A673 (cell line): Measurements from ENCODE around the gene FLVCR2. TPM values are rescaled to one million over a fixed set of nuclear protein-coding genes. Genes with fewer than 3 reads are reported as not detected.

Experiments used
- BruUV-seq: library from RNA; stranded (reverse); fragments of 400-500 nt; replicated peaks from 2 replicates; lab custom pipeline; 2021; lab: Mats Ljungman, UMichigan
- CTCF ChIA-PET: fragments of 300-600 bp; sonication (Branson Sonifier 250); formaldehyde crosslinking; loops from one replicate; lab custom pipeline; 2022; ENCODE audit warnings: antibody characterized with exemption; lab: Charles Lee
- POLR2A ChIA-PET: fragments of 300-600 bp; sonication (Branson Sonifier 250); formaldehyde crosslinking; loops from one replicate; lab custom pipeline; 2022; ENCODE audit warnings: antibody characterized with exemption; ENCODE audit not compliant: low non-redundant PET; lab: Charles Lee
- DNase-seq: peaks from one replicate; pipeline ENCODE4 v3.0.0-alpha.2; 2015; ENCODE audit warnings: low spot score
- H3K27ac ChIP-seq: fragments of 200-600 bp; sonication (generic); 2 replicates; pipeline ENCODE4 v1.5.1; 2016; ENCODE audit warnings: mixed run types, low read depth, mild to moderate bottlenecking, mixed read lengths, antibody characterized with exemption, low read length; ENCODE audit not compliant: poor library complexity, severe bottlenecking
- H3K27me3 ChIP-seq: fragments of 200-600 bp; sonication (generic); replicated peaks from 2 replicates; pipeline ENCODE4 v1.6.1; 2017; ENCODE audit warnings: mixed run types, low read depth, mild to moderate bottlenecking, mixed read lengths, antibody characterized with exemption, low read length; ENCODE audit not compliant: insufficient read depth, poor library complexity
- H3K36me3 ChIP-seq: fragments of 200-600 bp; sonication (generic); 2 replicates; pipeline ENCODE4 v1.6.1; 2016; ENCODE audit warnings: mixed run types, mild to moderate bottlenecking, mixed read lengths, antibody characterized with exemption, low read length; ENCODE audit not compliant: insufficient read depth, poor library complexity, severe bottlenecking
- H3K4me1 ChIP-seq: fragments of 200-600 bp; sonication (generic); 2 replicates; pipeline ENCODE4 v1.6.1; 2017; ENCODE audit warnings: mixed run types, mild to moderate bottlenecking, mixed read lengths, antibody characterized with exemption, low read length; ENCODE audit not compliant: insufficient read depth, poor library complexity, severe bottlenecking
- H3K4me3 ChIP-seq: fragments of 200-600 bp; sonication (generic); 2 replicates; pipeline ENCODE4 v1.5.1; 2016; ENCODE audit warnings: low read depth, mixed run types, mild to moderate bottlenecking, mixed read lengths, low read length; ENCODE audit not compliant: poor library complexity, severe bottlenecking
- H3K9me3 ChIP-seq: fragments of 200-600 bp; sonication (generic); 2 replicates; pipeline ENCODE4 v1.6.1; 2016; ENCODE audit warnings: mixed run types, low read depth, mild to moderate bottlenecking, mixed read lengths, antibody characterized with exemption, low read length; ENCODE audit not compliant: poor library complexity, severe bottlenecking
- CTCF ChIP-seq: fragments of 300-800, 200-600 bp; sonication (generic); conservative IDR thresholded peaks from 2 replicates; pipeline ENCODE4 v1.5.1; 2017; ENCODE audit warnings: low read depth, mild to moderate bottlenecking, antibody characterized with exemption, low read length, moderate library complexity, mixed read lengths
- EZH2 ChIP-seq: fragments of 200-600 bp; sonication (generic); IDR thresholded peaks from 2 replicates; pipeline ENCODE4 v1.6.1; 2017; ENCODE audit warnings: borderline replicate concordance, low read depth, mild to moderate bottlenecking, mixed read lengths, antibody characterized with exemption, low read length; ENCODE audit not compliant: poor library complexity, severe bottlenecking
- intact Hi-C: fragments of 100-400 bp; cut with micrococcal nuclease; formaldehyde crosslinking; loops from one replicate; pipeline ENCODE4 v1.10.0; 2022; ENCODE audit not compliant: unreplicated experiment
- total RNA-seq: library from RNA; stranded (reverse); gene quantifications from 2 replicates; pipeline ENCODE4 v1.2.3, GENCODE V29; 2021

Gene FLVCR2
- total RNA-seq, 1 experiment from 2014 or later: 3.5 TPM

DNA sequence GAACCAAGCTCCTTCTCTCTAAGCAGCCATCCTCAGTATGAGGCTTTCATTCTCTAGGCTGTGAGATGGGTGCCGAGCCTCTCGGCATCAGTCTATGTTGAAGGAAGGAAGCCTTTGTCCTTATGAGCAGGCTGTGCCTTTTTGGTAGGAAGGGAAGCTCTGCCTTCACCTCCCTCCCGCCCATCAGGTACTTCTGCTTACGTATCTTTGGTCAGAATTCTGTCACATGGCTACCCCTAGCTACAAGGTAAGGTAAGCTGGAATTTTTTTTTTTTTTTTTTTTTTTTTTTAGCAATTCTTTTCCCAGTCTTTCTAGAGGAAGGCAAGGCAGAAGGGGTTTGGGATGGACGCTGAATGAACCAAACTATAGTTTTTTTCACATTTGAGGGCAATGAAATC, 39.3 kb upstream of the FLVCR2 start:
- no peak overlapping the region for H3K27ac ChIP-seq
- no peaks in the 10 kb centered on the region for H3K27me3 ChIP-seq
- no peak for TF ChIP-seq CTCF
- no peak for TF ChIP-seq EZH2
- no peaks in the 10 kb centered on the region for H3K9me3 ChIP-seq
- H3K36me3 ChIP-seq: no peaks in the 10 kb centered on the region
- DNase-seq: no peak
- H3K4me3 ChIP-seq: no peak overlapping the region
- H3K4me1 ChIP-seq: no peaks in the 10 kb centered on the region
- intact Hi-C loops: no loop called here
- BruUV-seq: no TSS peak
- ChIA-PET POLR2A (no interaction called here), CTCF (no interaction called here)

DNA sequence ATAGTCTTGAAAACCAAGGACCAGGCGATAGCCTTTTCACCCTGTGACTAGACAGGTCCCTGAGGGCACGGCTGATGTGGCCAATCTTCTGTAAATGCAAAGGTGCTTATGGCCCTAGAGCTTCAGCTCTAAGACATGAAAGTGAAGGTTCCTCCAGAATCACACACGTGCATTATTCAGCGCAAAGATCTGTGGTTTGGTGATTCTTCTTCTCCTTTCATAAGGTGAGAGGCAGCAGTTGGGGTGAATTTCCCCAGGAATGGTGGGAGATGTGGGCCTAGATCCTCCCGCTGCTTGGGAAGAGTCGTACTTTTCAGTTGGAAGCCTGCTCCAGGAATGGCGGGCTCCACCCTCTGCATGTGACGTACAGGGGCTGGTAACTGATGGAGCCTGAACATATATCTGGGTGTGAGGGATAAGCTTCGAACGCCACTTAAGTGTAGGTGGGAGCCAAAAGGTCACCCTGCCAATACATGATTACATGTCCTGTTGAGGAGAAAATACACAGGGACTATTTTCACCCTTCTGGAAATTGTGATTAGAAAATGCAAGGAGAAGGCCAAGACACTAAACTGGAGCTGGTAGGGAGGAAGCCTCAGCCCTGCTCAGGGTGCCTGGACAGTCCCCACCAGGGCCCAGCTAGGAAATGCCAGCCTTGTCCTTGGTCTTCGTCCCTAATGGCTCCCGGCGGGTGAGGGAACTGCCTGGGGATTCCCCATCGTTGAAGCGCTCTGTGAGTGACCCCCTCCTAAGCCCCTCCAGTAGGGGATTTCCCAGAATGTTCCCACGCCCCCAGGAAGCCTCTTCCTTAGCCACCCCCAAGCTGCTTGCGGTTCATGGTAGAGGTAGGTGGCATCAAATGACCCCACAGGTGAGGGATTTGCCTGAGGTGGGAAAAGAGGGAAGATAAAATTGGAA, 38.6 kb upstream of the FLVCR2 start:
- intact Hi-C loops: no loop called here
- CTCF ChIA-PET: no interaction called here
- Histone ChIP-seq H3K4me3 (no peak overlapping the region), H3K9me3 (no peaks in the 10 kb centered on the region), H3K36me3 (no peaks in the 10 kb centered on the region), H3K27ac (no peak overlapping the region), H3K27me3 (no peaks in the 10 kb centered on the region), H3K4me1 (no peaks in the 10 kb centered on the region)
- TF ChIP-seq EZH2: no peak
- no TSS peak for BruUV-seq
- DNase-seq: no peak
- POLR2A ChIA-PET: no interaction called here

DNA sequence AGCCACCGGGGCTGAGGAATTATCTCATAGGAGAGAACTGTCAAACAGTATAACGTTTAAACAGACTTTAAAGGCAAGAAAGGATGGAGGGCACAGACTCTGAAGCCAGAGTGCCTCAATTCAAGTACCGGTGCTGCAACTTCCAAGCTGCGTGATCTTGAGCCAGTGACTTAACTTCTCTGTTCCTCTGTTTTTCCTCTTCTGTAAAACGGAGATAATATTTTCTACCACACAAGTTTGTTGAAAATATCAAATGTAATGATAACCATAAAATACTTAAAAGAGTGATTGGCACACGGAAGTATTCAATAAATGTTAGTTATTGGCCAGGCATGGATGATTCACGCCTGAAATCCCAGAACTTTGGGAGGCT, 38.0 kb upstream of the FLVCR2 start:
- intact Hi-C loops: no loop called here
- no peaks in the 10 kb centered on the region for H3K36me3 ChIP-seq
- TF ChIP-seq CTCF (no peak), EZH2 (no peak)
- no peaks in the 10 kb centered on the region for H3K27me3 ChIP-seq
- no peak overlapping the region for H3K27ac ChIP-seq
- no peaks in the 10 kb centered on the region for H3K9me3 ChIP-seq
- no peak overlapping the region for H3K4me3 ChIP-seq
- no peak for DNase-seq
- no TSS peak for BruUV-seq
- POLR2A ChIA-PET: no interaction called here
- H3K4me1 ChIP-seq: no peaks in the 10 kb centered on the region
- CTCF ChIA-PET: no interaction called here
